GM18951 (cell line): ENCODE data around the gene HELZ.
"Not testable (repeated sequence)": the region's sequence is repeated elsewhere in the genome, so short reads cannot be mapped to it uniquely, and the experiment has no call there.

Experiments
- POLR2A ChIP-seq: IDR thresholded peaks from 4 replicates; pipeline ENCODE4 v1.6.1; 2011; ENCODE audit warnings: mild to moderate bottlenecking; ENCODE audit not compliant: insufficient read length, insufficient read depth; ENCODE audit errors: extremely low read depth
- in situ Hi-C: fragments of 300-500 bp; cut with MboI; formaldehyde crosslinking; loops from one replicate; pipeline ENCODE4 v1.12.0; 2022; ENCODE audit warnings: low sequenced_read_pairs, mixed read lengths, inconsistent platforms; ENCODE audit not compliant: unreplicated experiment

Gene HELZ

GRCh38 chr17:67111808-67112207 lies 133.2 kb downstream of the HELZ start:
- in situ Hi-C loops = no loop called here
- no peak for TF ChIP-seq POLR2A

DNA sequence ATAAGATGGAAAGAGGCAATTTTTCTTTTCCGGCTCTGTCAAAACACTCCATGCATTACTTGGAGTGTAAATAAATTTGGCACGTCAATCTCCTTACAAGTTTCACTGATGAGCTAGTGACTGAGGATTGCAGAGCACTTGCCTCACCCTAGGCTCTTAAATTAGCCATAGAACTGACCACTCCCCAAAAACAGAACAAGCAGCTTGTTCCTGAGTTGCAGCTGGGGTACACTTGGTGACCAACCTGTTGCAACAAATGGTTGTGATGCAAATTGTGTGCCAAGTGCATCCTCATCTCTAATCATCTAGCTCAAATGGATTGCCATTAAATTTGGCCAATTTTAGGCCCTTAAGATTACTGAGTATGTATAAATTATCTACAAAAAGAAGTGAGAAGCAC lies 133.7 kb downstream of the HELZ start:
- TF ChIP-seq POLR2A = no peak
- in situ Hi-C loops = no loop called here

- no peak for TF ChIP-seq POLR2A
- in situ Hi-C loops = no loop called here
Measured at GRCh38 chr17:67110619-67111018, 134.4 kb downstream of the HELZ start.

- no peak for TF ChIP-seq POLR2A
- in situ Hi-C loops = no loop called here
Measured at GRCh38 chr17:67109111-67109510, 135.9 kb downstream of the HELZ start.

DNA sequence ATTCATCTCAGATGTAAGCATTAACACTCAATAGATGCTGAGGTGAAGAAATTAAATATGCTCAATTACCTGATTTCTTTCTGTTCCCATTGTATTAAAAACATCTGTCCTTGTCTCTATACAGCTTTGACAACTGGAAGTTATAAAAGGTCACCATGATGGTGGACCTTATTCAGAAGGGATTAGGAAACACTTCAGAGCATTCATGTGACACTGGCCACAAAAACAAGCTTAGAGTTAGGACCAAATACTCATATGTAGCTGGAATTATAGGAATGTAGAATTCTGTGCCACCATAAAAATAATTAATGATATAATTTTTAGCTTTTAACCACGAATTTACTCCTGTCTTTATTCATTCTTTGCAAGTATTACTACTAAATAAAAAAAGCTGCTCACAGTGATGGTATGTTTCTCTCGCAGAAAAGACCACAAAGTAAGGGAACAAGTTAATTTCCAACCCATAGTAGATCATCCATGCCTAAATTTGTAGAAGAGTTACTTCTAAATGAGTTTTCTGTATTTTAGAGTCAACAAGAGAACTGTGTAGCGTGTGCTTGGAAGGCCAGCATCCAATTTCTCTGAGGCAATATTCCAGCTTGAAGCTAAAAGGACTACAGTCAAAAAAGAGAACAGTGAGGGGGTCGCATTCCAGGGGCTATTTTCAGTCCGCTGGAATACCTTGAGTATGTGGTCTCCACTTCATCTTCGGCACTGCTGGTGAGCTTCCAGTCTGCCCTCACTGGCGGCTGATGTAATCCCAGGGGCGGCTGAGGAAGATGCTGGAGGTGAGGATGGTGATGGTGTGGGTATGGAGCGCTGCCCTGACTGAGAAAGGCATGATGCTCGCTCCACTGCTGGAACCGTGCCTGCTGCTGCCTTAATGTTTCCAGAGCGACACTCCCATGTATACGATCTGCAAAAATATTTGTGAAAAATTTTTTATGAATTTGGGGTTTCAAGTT lies 136.9 kb downstream of the HELZ start:
- no peak for TF ChIP-seq POLR2A
- in situ Hi-C loops = no loop called here

DNA sequence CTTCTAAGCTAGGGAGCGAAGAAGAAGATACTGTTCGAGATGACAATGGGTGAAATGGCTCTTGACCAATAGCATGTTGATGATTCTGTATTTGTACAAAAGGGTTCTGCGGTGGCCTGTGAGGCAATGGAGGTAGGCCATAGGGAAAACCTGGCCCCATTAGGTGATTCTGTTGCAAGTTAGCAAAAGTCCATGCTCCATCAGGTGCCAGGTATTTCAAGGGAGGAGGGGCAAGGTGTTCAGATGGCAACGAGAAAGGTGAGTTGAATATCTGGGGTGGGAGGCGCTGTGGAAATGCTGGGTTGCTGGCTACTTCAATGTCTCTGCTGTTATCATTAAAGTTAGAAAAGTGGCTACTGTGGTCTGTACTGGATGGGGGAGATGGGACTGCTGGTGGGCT lies 137.8 kb downstream of the HELZ start:
- no peak for TF ChIP-seq POLR2A
- in situ Hi-C loops = no loop called here

DNA sequence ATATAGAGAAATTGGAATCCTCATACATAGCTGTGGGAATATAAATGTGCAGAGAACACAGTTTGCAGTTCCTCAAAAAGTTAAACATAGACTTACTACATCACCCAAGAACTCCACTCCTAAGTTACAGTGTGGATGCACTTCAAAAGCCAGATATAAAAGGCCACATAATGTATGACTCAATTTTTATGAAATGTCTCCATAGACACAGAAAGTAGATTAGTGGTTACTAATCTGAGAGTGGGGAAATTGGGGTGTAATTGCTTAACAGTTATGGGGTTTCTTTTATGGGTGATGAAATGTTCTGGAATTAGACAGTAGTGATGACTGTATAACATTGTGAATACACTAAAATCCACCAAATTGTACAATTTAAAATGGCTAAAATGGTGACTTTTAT lies 139.8 kb downstream of the HELZ start:
- in situ Hi-C loops = no loop called here
- no peak for TF ChIP-seq POLR2A

DNA sequence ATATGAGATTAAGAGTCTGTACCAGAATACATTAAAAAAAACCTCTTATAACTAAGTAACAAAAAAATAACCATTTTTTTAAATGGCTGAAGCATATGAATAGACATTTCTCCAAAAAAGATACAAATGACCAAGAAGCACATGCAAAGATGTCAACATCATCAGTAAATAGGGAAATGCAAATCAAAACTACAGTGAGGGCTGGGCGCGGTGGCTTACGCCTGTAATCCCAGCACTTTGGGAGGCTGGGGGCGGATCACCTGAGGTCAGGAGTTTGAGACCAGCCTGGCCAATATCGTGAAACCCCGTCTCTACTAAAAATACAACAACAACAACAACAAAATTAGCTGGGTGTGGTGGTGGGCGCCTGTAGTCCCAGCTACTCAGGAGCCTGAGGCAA lies 140.4 kb downstream of the HELZ start:
- in situ Hi-C loops = not testable (repeated sequence)

GRCh38 chr17:67098006-67098405 lies 147.0 kb downstream of the HELZ start:
- no peak for TF ChIP-seq POLR2A
- in situ Hi-C loops = no loop called here

GRCh38 chr17:67096609-67097008 lies 148.4 kb downstream of the HELZ start:
- no peak for TF ChIP-seq POLR2A
- in situ Hi-C loops = no loop called here

GRCh38 chr17:67095803-67096202 lies 149.2 kb downstream of the HELZ start:
- in situ Hi-C loops = no loop called here
- TF ChIP-seq POLR2A = no peak

GRCh38 chr17:67095291-67095690 lies 149.7 kb downstream of the HELZ start:
- in situ Hi-C loops = not testable (repeated sequence)

- TF ChIP-seq POLR2A = no peak
- in situ Hi-C loops = no loop called here
Measured at GRCh38 chr17:67093348-67093747, 151.6 kb downstream of the HELZ start.

- in situ Hi-C loops = not testable (repeated sequence)
Measured at GRCh38 chr17:67092710-67093109, 152.3 kb downstream of the HELZ start.

DNA sequence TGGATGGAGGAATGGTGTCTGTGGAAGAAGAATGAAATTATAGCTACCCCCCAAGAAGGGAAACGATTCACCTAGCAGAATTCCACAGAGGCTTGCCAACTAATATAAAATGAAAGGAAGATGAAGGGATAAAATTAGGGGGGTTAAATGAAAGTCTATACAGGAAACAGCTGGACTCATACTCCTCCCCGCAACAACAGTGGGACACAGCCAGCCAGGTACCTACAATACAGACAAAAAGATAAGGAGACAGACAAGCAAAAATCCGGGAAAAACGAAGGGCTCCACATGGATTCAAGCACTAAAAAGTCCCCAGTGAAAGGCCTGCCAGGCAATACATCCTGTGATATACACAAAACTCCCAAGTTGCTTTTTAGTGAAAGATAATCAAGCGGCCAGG lies 152.7 kb downstream of the HELZ start:
- in situ Hi-C loops = no loop called here
- TF ChIP-seq POLR2A = no peak
